HepG2 (cell line): ENCODE results near the gene STC2. TPM values are rescaled to one million over a fixed set of nuclear protein-coding genes. Genes with fewer than 3 reads are reported as not detected.

ENCODE experiments used
- CENPX ChIP-seq: sonication (generic); formaldehyde crosslinking; IDR thresholded peaks from 2 replicates; pipeline ENCODE4 v1.9.0; 2021; ENCODE audit warnings: mild to moderate bottlenecking, missing genetic modification reagents, moderate library complexity
- CTCF ChIP-seq: sonication (generic); formaldehyde crosslinking; IDR thresholded peaks from 2 replicates; pipeline ENCODE4 v1.5.0; 2020; ENCODE audit warnings: mild to moderate bottlenecking, missing genetic modification reagents, moderate library complexity
- GPBP1L1 ChIP-seq: sonication (generic); formaldehyde crosslinking; IDR thresholded peaks from 2 replicates; pipeline ENCODE4 v1.5.0; 2020; ENCODE audit warnings: mild to moderate bottlenecking, missing genetic modification reagents
- NFE2L2 ChIP-seq: fragments of 150-350 bp; IDR thresholded peaks from 2 replicates; pipeline ENCODE4 v1.6.1; 2014; ENCODE audit warnings: low read length
- ONECUT2 ChIP-seq: sonication (generic); formaldehyde crosslinking; IDR thresholded peaks from 2 replicates; pipeline ENCODE4 v1.4.0; 2020; ENCODE audit warnings: missing genetic modification reagents
- TRIM24 ChIP-seq: sonication (generic); formaldehyde crosslinking; IDR thresholded peaks from 2 replicates; pipeline ENCODE4 v1.8.0; 2022; ENCODE audit warnings: mild to moderate bottlenecking, missing genetic modification reagents
- ZFP62 ChIP-seq: sonication (generic); formaldehyde crosslinking; IDR thresholded peaks from 2 replicates; pipeline ENCODE4 v1.4.0; 2020; ENCODE audit warnings: missing genetic modification reagents
- ZNF260 ChIP-seq: sonication (generic); formaldehyde crosslinking; IDR thresholded peaks from 2 replicates; pipeline ENCODE4 v1.4.0; 2020; ENCODE audit warnings: missing genetic modification reagents, low read depth, mild to moderate bottlenecking, borderline replicate concordance
- ZNF280B ChIP-seq: sonication (generic); formaldehyde crosslinking; IDR thresholded peaks from 2 replicates; pipeline ENCODE4 v1.5.0; 2020; ENCODE audit warnings: missing genetic modification reagents, mild to moderate bottlenecking, borderline replicate concordance
- ZNF354B ChIP-seq: sonication (generic); formaldehyde crosslinking; IDR thresholded peaks from 2 replicates; pipeline ENCODE4 v1.8.0; 2022; ENCODE audit warnings: mild to moderate bottlenecking, missing genetic modification reagents
- ZNF75D ChIP-seq: sonication (generic); formaldehyde crosslinking; IDR thresholded peaks from 2 replicates; pipeline ENCODE4 v1.8.1; 2023; ENCODE audit warnings: missing genetic modification reagents, mild to moderate bottlenecking, borderline replicate concordance
- polyA plus RNA-seq, 8 experiments: library from polyadenylated mRNA; depleted of rRNA in 3 of 8; stranded (reverse) in 7 of 8; unstranded in 1 of 8; fragments of >200 nt; fragmentation: Illumina TruSeq in 4 of 8; extraction: Trizol in 4 of 8; gene quantifications; 2 replicates each; pipeline versions ENCODE4 v1.2.1 to v1.2.3, GENCODE V29; 2011 to 2016; ENCODE audit warnings: low read depth in 4 of 8, missing spikeins in 1 of 8, mixed read lengths in 1 of 8; ENCODE audit not compliant: insufficient read depth in 1 of 8
- total RNA-seq, 5 experiments: library from RNA; depleted of rRNA; stranded (reverse); fragments of >200 nt; fragmentation: Illumina TruSeq; extraction: Trizol; gene quantifications; 2 replicates each; pipeline ENCODE4 v1.2.3, GENCODE V29; 2016; ENCODE audit warnings: low read depth in 1 of 5
- TF ChIP-seq, protein P1 (sequence below): IDR thresholded peaks from 2 replicates; pipeline ENCODE4 v1.6.1; 2016; ENCODE audit warnings: low read depth, missing genetic modification reagents, missing compliant biosample characterization
- TF ChIP-seq, protein P2 (sequence below): sonication (generic); formaldehyde crosslinking; IDR thresholded peaks from 2 replicates; pipeline ENCODE4 v1.5.0; 2020; ENCODE audit warnings: missing genetic modification reagents
- TF ChIP-seq, protein P3 (sequence below): sonication (generic); formaldehyde crosslinking; conservative IDR thresholded peaks from 2 replicates; pipeline ENCODE4 v1.4.0; 2020; ENCODE audit warnings: missing genetic modification reagents

STC2 gene
- total and polyA plus RNA-seq, 2 of the 13 experiments (the other 11 are each of a cell fraction or from before 2014, with no cell fraction given) = 27.1 to 69.2 TPM

DNA sequence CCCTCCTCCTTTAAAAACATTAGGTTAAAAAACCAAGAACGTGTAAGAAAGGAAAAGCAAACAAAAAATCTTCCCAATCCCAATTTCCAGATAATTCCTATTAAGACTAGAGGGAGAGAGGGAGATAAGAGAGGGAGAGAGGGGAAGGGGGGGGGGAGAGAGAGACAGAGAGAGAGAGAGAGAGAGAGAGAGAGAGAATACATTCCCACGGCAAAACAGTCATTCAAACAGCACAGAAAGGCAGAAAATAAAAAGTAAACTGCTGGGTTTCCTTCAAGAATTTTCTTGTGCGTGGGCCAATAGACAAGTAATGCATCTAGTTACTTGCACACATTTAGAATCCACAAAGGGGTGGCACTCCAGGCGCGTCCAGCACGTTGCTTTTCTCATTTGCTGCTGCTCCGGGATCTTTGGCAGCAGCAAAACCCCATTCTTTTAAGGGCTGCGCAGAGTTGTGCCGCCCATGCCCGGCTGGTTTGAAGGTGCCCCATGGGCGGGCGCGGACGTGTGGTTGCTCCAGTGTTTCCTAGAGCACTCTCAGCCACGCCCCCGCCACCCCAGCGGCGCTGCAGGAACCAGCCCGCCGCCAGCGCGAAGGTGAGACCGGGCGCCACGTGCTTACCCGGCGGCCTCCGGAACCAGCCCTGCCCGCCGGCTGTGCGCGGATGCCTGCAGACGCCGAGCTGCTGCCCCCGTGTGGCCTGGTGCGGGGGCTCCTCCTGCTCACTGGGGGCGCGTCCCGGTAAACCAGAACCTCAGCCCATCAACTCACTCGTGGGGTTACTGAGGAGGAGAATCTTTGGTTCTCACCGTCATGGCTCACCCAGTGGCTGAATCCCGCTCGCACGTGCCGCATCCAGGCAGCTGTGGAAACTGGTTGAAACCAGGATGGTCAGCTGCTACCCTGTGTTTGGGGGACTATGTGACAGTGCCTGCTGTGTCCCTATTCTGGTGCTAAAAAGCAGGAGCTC lies 44.6 kb downstream of the STC2 start (continued):
- TF ChIP-seq, protein P1, sequence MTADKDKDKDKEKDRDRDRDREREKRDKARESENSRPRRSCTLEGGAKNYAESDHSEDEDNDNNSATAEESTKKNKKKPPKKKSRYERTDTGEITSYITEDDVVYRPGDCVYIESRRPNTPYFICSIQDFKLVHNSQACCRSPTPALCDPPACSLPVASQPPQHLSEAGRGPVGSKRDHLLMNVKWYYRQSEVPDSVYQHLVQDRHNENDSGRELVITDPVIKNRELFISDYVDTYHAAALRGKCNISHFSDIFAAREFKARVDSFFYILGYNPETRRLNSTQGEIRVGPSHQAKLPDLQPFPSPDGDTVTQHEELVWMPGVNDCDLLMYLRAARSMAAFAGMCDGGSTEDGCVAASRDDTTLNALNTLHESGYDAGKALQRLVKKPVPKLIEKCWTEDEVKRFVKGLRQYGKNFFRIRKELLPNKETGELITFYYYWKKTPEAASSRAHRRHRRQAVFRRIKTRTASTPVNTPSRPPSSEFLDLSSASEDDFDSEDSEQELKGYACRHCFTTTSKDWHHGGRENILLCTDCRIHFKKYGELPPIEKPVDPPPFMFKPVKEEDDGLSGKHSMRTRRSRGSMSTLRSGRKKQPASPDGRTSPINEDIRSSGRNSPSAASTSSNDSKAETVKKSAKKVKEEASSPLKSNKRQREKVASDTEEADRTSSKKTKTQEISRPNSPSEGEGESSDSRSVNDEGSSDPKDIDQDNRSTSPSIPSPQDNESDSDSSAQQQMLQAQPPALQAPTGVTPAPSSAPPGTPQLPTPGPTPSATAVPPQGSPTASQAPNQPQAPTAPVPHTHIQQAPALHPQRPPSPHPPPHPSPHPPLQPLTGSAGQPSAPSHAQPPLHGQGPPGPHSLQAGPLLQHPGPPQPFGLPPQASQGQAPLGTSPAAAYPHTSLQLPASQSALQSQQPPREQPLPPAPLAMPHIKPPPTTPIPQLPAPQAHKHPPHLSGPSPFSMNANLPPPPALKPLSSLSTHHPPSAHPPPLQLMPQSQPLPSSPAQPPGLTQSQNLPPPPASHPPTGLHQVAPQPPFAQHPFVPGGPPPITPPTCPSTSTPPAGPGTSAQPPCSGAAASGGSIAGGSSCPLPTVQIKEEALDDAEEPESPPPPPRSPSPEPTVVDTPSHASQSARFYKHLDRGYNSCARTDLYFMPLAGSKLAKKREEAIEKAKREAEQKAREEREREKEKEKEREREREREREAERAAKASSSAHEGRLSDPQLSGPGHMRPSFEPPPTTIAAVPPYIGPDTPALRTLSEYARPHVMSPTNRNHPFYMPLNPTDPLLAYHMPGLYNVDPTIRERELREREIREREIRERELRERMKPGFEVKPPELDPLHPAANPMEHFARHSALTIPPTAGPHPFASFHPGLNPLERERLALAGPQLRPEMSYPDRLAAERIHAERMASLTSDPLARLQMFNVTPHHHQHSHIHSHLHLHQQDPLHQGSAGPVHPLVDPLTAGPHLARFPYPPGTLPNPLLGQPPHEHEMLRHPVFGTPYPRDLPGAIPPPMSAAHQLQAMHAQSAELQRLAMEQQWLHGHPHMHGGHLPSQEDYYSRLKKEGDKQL (CRISPR knock-in tag) = peak; percentile 78; the same call in 1 of the 2 replicates
- peak; percentile 99 for TF ChIP-seq ZNF280B (CRISPR knock-in tag)
- TF ChIP-seq ONECUT2 = 0 out of 2 replicates have a peak, but pooled peaks have one; percentile 32
- TF ChIP-seq ZNF354B (CRISPR knock-in tag) = peak; percentile 95
- peak; percentile 93 for TF ChIP-seq CTCF (CRISPR knock-in tag)
- no peak for TF ChIP-seq ZNF260 (CRISPR knock-in tag)
- no peak for TF ChIP-seq NFE2L2
- no peak for TF ChIP-seq CENPX (CRISPR knock-in tag)
- TF ChIP-seq TRIM24 (CRISPR knock-in tag) = no peak
- TF ChIP-seq ZNF75D (CRISPR knock-in tag) = peak; percentile 99
- TF ChIP-seq, protein P2, sequence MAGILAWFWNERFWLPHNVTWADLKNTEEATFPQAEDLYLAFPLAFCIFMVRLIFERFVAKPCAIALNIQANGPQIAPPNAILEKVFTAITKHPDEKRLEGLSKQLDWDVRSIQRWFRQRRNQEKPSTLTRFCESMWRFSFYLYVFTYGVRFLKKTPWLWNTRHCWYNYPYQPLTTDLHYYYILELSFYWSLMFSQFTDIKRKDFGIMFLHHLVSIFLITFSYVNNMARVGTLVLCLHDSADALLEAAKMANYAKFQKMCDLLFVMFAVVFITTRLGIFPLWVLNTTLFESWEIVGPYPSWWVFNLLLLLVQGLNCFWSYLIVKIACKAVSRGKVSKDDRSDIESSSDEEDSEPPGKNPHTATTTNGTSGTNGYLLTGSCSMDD (CRISPR knock-in tag) = peak; percentile 81; the same call in 1 of the 2 replicates
- TF ChIP-seq ZFP62 = no peak
- TF ChIP-seq, protein P3, sequence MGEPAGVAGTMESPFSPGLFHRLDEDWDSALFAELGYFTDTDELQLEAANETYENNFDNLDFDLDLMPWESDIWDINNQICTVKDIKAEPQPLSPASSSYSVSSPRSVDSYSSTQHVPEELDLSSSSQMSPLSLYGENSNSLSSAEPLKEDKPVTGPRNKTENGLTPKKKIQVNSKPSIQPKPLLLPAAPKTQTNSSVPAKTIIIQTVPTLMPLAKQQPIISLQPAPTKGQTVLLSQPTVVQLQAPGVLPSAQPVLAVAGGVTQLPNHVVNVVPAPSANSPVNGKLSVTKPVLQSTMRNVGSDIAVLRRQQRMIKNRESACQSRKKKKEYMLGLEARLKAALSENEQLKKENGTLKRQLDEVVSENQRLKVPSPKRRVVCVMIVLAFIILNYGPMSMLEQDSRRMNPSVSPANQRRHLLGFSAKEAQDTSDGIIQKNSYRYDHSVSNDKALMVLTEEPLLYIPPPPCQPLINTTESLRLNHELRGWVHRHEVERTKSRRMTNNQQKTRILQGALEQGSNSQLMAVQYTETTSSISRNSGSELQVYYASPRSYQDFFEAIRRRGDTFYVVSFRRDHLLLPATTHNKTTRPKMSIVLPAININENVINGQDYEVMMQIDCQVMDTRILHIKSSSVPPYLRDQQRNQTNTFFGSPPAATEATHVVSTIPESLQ (CRISPR knock-in tag) = no peak
- TF ChIP-seq GPBP1L1 = no peak
